Hepatocyte (in vitro differentiated cells): Measurements from ENCODE around the gene AMH.

Experiments used
- CTCF ChIP-seq: fragments of 200-600 bp; sonication (generic); IDR thresholded peaks from 2 replicates; pipeline ENCODE4 v1.5.1; 2016; ENCODE audit warnings: antibody characterized with exemption, mild to moderate bottlenecking; ENCODE audit not compliant: poor library complexity
- EZH2 ChIP-seq: fragments of 200-600 bp; sonication (generic); IDR thresholded peaks from 2 replicates; pipeline ENCODE4 v1.6.1; 2016; ENCODE audit warnings: antibody characterized with exemption, mild to moderate bottlenecking, borderline replicate concordance

- TF ChIP-seq CTCF (no peak), EZH2 (no peak)
These were observed 11.9 kb upstream of the AMH start for GRCh38 chr19:2237051-2237868.
